Common myeloid progenitor, CD34-positive (primary cell): ENCODE measurements around the gene TOR1AIP2.

ENCODE experiments used
- CTCF ChIA-PET: fragments of 350-600 bp; sonication (Branson Sonifier 250); formaldehyde crosslinking; loops from one replicate; lab custom pipeline; 2021; ENCODE audit warnings: antibody characterized with exemption; lab: Charles Lee
- POLR2A ChIA-PET: fragments of 350-600 bp; sonication (Branson Sonifier 250); formaldehyde crosslinking; loops from one replicate; lab custom pipeline; 2021; ENCODE audit warnings: antibody characterized with exemption; lab: Charles Lee
- DNase-seq, 3 donors: peaks; one replicate each; pipeline versions ENCODE4 v3.0.0 to v3.0.0-alpha.2; 2013
- H3K27ac ChIP-seq, 2 experiments: 1 replicate in 1 of 2; 2 replicates in 1 of 2; pipeline ENCODE4 v1.7.0; 2013; ENCODE audit warnings: inconsistent platforms in 2 of 2, low read length in 2 of 2, mild to moderate bottlenecking in 2 of 2, low read depth in 1 of 2, moderate library complexity in 1 of 2; ENCODE audit not compliant: severe bottlenecking in 2 of 2, insufficient read depth in 1 of 2, poor library complexity in 1 of 2
- H3K27me3 ChIP-seq, 5 experiments: replicated peaks in 2 of 5; 1 replicate in 3 of 5; 2 replicates in 2 of 5; pipeline versions ENCODE4 v1.6.1 to v1.7.0; 2013; ENCODE audit warnings: low read length in 4 of 5, mild to moderate bottlenecking in 2 of 5, moderate library complexity in 2 of 5, inconsistent platforms in 1 of 5; ENCODE audit not compliant: insufficient read depth in 5 of 5, control insufficient read depth in 4 of 5
- H3K36me3 ChIP-seq, 4 experiments: 1 replicate in 2 of 4; 2 replicates in 2 of 4; pipeline versions ENCODE4 v1.6.1 to v1.7.0; 2013; ENCODE audit warnings: low read length in 3 of 4, control low read depth in 1 of 4, mild to moderate bottlenecking in 1 of 4; ENCODE audit not compliant: control insufficient read depth in 4 of 4, insufficient read depth in 4 of 4
- H3K4me1 ChIP-seq, 4 experiments: 1 replicate in 3 of 4; 2 replicates in 1 of 4; pipeline versions ENCODE4 v1.6.1 to v1.7.1; 2013; ENCODE audit warnings: low read length in 3 of 4, mild to moderate bottlenecking in 3 of 4, control low read depth in 1 of 4, inconsistent platforms in 1 of 4, moderate library complexity in 1 of 4; ENCODE audit not compliant: control insufficient read depth in 4 of 4, insufficient read depth in 4 of 4; ENCODE audit errors: control extremely low read depth in 1 of 4
- H3K4me3 ChIP-seq, 7 experiments: 1 replicate in 4 of 7; 2 replicates in 3 of 7; pipeline versions ENCODE4 v1.5.1 to v1.7.0; 2013; ENCODE audit warnings: mild to moderate bottlenecking in 7 of 7, low read length in 6 of 7, moderate library complexity in 6 of 7, inconsistent platforms in 2 of 7, low read depth in 2 of 7, control low read depth in 1 of 7; ENCODE audit not compliant: insufficient read depth in 4 of 7, control insufficient read depth in 1 of 7; ENCODE audit errors: extremely low read depth in 1 of 7
- H3K9me3 ChIP-seq, 5 experiments: 1 replicate in 4 of 5; 2 replicates in 1 of 5; pipeline versions ENCODE4 v1.6.1 to v1.7.1; 2013; ENCODE audit warnings: low read length in 4 of 5, mild to moderate bottlenecking in 2 of 5, inconsistent platforms in 1 of 5, low read depth in 1 of 5, moderate library complexity in 1 of 5; ENCODE audit not compliant: control insufficient read depth in 4 of 5, insufficient read depth in 2 of 5; ENCODE audit errors: control extremely low read depth in 1 of 5
- WGBS: methylation state at CpG from one replicate; pipeline ENCODE4 v1.1.5; 2013; ENCODE audit not compliant: insufficient coverage; 5-methylcytosine and 5-hydroxymethylcytosine counted together

TOR1AIP2 gene

GRCh38 chr1:179809506-179810366, 67.9 kb downstream of the TOR1AIP2 start:
- ChIA-PET POLR2A (interaction anchor here (1.9 kb wide), 1 partner anchor 100 kb away, joined by 8 read pairs; no protein-coding TSS in a partner anchor), CTCF (interaction anchor here (0.6 to 16.4 kb wide), 28 partner anchors 9 to 572 kb away, joined by 3 to 561 read pairs (median 4); no protein-coding TSS in a partner anchor)
- no peaks in the 10 kb centered on the region for H3K36me3 ChIP-seq
- H3K4me1 ChIP-seq = peaks cover 0 to 6% (median 4%) of the 10 kb centered on the region in 4 experiments
- 34% methylated on average over 9 of the region's 14 CpGs for WGBS
- peaks cover 0 to 4% (median 0%) of the 10 kb centered on the region in 5 experiments for H3K27me3 ChIP-seq
- H3K4me3 ChIP-seq = no peak overlapping the region
- no peak overlapping the region for H3K27ac ChIP-seq
- DNase-seq = peak; percentile 78 to 88 (median 85)
- H3K9me3 ChIP-seq = no peaks in the 10 kb centered on the region

- H3K27ac ChIP-seq = no peak overlapping the region
- H3K9me3 ChIP-seq = no peaks in the 10 kb centered on the region
- H3K4me3 ChIP-seq = no peak overlapping the region
- H3K36me3 ChIP-seq = no peaks in the 10 kb centered on the region
- POLR2A ChIA-PET = no interaction called here
- peaks cover 0 to 4% (median 0%) of the 10 kb centered on the region in 5 experiments for H3K27me3 ChIP-seq
- CTCF ChIA-PET = interaction anchor here (1.0 to 16.4 kb wide), 10 partner anchors 8 to 377 kb away, joined by 4 to 561 read pairs (median 8); no protein-coding TSS in a partner anchor
- DNase-seq = no peak
- 100% methylated on average over 1 of the region's 1 CpG for WGBS
- H3K4me1 ChIP-seq = no peaks in the 10 kb centered on the region
Observed at GRCh38 chr1:179808503-179808902, 69.1 kb downstream of the TOR1AIP2 start.

- Histone ChIP-seq H3K27me3 (peaks cover 0 to 4% (median 0%) of the 10 kb centered on the region in 5 experiments), H3K4me1 (no peaks in the 10 kb centered on the region), H3K4me3 (no peak overlapping the region), H3K27ac (no peak overlapping the region), H3K36me3 (no peaks in the 10 kb centered on the region), H3K9me3 (no peaks in the 10 kb centered on the region)
- ChIA-PET CTCF (interaction anchor here (1.2 to 16.4 kb wide), 4 partner anchors 12 to 371 kb away, joined by 3 to 561 read pairs (median 28); no protein-coding TSS in a partner anchor), POLR2A (no interaction called here)
- no peak for DNase-seq
- 96% methylated on average over 7 of the region's 11 CpGs for WGBS
Observed at GRCh38 chr1:179807691-179808485, 69.7 kb downstream of the TOR1AIP2 start.

GRCh38 chr1:179807291-179807690, 70.3 kb downstream of the TOR1AIP2 start:
- ChIA-PET CTCF (interaction anchor here (1.2 to 16.4 kb wide), 3 partner anchors 12 to 102 kb away, joined by 3 to 561 read pairs (median 47); no protein-coding TSS in a partner anchor), POLR2A (no interaction called here)
- no peaks in the 10 kb centered on the region for H3K4me1 ChIP-seq
- no peaks in the 10 kb centered on the region for H3K9me3 ChIP-seq
- H3K4me3 ChIP-seq = no peak overlapping the region
- no peaks in the 10 kb centered on the region for H3K36me3 ChIP-seq
- no peak overlapping the region for H3K27ac ChIP-seq
- peaks cover 0 to 6% (median 0%) of the 10 kb centered on the region in 5 experiments for H3K27me3 ChIP-seq
- 90% methylated on average over 9 of the region's 9 CpGs for WGBS
- DNase-seq = no peak

- Histone ChIP-seq H3K4me1 (no peaks in the 10 kb centered on the region), H3K9me3 (no peaks in the 10 kb centered on the region), H3K4me3 (no peak overlapping the region), H3K36me3 (no peaks in the 10 kb centered on the region), H3K27me3 (peaks cover 0 to 3% (median 0%) of the 10 kb centered on the region in 5 experiments), H3K27ac (no peak overlapping the region)
- ChIA-PET POLR2A (no interaction called here), CTCF (interaction anchor here (2.8 to 16.4 kb wide), 2 partner anchors 8 to 101 kb away, joined by 17 to 561 read pairs; no protein-coding TSS in a partner anchor)
- 95% methylated on average over 2 of the region's 4 CpGs for WGBS
- DNase-seq = no peak
Observed at GRCh38 chr1:179806333-179806732, 71.3 kb downstream of the TOR1AIP2 start.

GRCh38 chr1:179805291-179806195, 72.1 kb downstream of the TOR1AIP2 start:
- ChIA-PET CTCF (interaction anchor here (2.8 to 16.4 kb wide), 2 partner anchors 9 to 101 kb away, joined by 17 to 561 read pairs; no protein-coding TSS in a partner anchor), POLR2A (interaction anchor here (0.6 kb wide), 3 partner anchors 10 to 1708 kb away, joined by 3 to 6 read pairs (median 4); no protein-coding TSS in a partner anchor)
- WGBS = 95% methylated on average over 13 of the region's 19 CpGs

More at GRCh38 chr1:179805291-179806195, 72.1 kb downstream of the TOR1AIP2 start:
- Histone ChIP-seq H3K27ac (no peak overlapping the region), H3K27me3 (peaks cover 0 to 3% (median 0%) of the 10 kb centered on the region in 5 experiments), H3K4me1 (no peaks in the 10 kb centered on the region), H3K4me3 (no peak overlapping the region), H3K36me3 (no peaks in the 10 kb centered on the region), H3K9me3 (no peaks in the 10 kb centered on the region)
- no peak for DNase-seq
